Tibial nerve (tissue), 3 donors: ENCODE results near the gene COL9A2.

Source experiments
- CTCF ChIP-seq, 5 experiments: fragments of 200-600 bp in 3 of 5; fragments of 450-650 bp in 2 of 5; sonication (generic) in 3 of 5; IDR thresholded peaks; one replicate each; pipeline ENCODE4 v1.5.1; 2016 to 2019; ENCODE audit warnings: antibody characterized with exemption in 5 of 5, mild to moderate bottlenecking in 3 of 5, moderate library complexity in 2 of 5
- POLR2A ChIP-seq, 2 donors: fragments of 450-650 bp; IDR thresholded peaks; one replicate each; pipeline ENCODE4 v1.6.1; 2017; ENCODE audit warnings: antibody characterized with exemption in 2 of 2, mild to moderate bottlenecking in 2 of 2, moderate library complexity in 2 of 2

GRCh38 chr1:40255231-40255630 is 61.9 kb downstream of the COL9A2 start:
- no peak for TF ChIP-seq CTCF (IDR thresholded peaks at IDR 0.05)
- TF ChIP-seq POLR2A (IDR thresholded peaks at IDR 0.05), result no peak
